Hepatocyte (in vitro differentiated cells): ENCODE data around the gene SMIM13.

ENCODE experiments used
- EZH2 ChIP-seq: fragments of 200-600 bp; sonication (generic); IDR thresholded peaks from 2 replicates; pipeline ENCODE4 v1.6.1; 2016; ENCODE audit warnings: antibody characterized with exemption, mild to moderate bottlenecking, borderline replicate concordance
- TF ChIP-seq, protein P1 (sequence below): fragments of 200-600 bp; sonication (generic); IDR thresholded peaks from 2 replicates; pipeline ENCODE4 v1.5.1; 2016; ENCODE audit warnings: antibody characterized with exemption, mild to moderate bottlenecking; ENCODE audit not compliant: poor library complexity

DNA sequence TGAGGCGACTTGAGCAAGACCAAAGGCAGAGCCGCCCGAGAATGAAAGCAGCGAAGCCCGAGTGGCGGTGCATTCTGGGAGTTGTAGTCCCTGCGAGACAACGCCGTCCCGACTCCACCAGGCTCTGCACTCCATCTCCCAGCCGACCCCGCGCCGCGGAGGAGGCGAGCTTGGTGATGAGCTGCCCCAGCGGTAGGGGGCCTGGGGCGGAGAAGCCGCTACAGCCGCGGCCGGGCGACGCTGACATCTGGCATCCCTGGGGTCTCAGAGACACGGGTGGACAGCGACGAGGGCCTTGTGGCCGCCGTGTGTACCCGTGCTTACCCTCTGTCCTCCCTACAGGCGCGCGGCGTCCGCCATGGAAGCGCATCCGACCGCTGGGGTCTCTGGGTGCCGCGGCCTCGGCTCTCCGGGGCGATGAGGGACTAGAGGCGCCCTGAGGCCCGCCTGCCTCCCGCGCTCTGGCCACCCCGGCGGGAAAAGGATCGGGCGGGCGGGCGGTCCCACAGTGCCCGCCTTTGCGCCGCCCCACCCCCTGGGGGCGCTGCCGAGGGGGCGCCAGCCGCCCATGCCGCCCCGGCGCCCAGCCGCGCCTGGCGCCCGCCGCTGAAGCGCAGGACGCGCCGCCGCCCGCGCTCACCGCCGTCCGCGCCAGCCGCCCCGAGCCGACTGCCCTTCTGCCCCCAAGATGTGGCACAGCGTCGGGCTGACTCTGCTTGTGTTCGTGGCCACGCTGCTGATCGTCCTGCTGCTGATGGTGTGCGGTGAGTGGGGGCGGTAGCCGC lies at the start of gene SMIM13:
- no peak for TF ChIP-seq EZH2
- TF ChIP-seq, protein P1, sequence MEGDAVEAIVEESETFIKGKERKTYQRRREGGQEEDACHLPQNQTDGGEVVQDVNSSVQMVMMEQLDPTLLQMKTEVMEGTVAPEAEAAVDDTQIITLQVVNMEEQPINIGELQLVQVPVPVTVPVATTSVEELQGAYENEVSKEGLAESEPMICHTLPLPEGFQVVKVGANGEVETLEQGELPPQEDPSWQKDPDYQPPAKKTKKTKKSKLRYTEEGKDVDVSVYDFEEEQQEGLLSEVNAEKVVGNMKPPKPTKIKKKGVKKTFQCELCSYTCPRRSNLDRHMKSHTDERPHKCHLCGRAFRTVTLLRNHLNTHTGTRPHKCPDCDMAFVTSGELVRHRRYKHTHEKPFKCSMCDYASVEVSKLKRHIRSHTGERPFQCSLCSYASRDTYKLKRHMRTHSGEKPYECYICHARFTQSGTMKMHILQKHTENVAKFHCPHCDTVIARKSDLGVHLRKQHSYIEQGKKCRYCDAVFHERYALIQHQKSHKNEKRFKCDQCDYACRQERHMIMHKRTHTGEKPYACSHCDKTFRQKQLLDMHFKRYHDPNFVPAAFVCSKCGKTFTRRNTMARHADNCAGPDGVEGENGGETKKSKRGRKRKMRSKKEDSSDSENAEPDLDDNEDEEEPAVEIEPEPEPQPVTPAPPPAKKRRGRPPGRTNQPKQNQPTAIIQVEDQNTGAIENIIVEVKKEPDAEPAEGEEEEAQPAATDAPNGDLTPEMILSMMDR = peak; percentile 52
